NCI-H748 (cell line): ENCODE results near the gene CCDC136.
A peak's percentile ranks its signal among the peaks of the same experiment; 100 is the strongest.

Source experiments
- DNase-seq: peaks from one replicate; lab custom pipeline; 2025; ENCODE audit not compliant: unreplicated experiment; lab: John Stamatoyannopoulos, UW

CCDC136 gene

DNA sequence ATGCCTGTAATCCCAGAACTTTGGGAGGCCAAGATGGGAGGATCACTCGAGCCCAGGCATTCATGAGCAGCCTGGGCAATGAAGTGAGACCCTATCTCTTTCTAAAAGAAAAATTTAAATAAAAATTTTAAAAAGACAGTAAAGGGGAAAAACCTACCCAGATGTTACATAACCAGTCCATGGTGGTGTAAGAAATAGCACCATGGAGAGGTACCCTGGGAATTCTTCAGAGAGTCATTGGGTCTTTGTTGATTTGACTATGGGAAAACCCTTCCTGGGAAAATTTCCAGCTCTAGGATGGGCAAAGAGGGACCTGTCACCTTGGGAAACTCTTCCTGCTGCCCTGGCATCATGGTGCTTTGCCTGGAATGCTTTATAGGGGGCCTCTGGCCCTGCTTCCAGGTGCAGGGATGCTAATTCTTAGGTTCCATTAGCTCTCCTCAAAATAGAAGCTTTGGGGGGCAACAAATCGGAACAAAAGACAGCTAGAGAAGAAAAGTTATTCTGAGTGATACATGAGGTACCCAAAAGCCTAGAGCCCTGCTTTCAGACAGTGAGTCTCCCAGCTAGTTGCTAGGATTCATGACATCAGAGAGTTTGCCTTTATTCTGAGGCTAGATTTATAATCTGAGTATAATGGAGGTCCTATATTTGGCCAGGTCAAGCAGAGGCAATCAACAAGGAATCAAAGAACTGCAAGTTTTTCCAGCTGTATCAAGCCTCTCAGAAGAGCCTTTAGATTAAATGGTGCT lies 10.1 kb downstream of the CCDC136 start:
- no peak for DNase-seq

GRCh38 chr7:128804484-128804883 lies 12.7 kb downstream of the CCDC136 start:
- DNase-seq, result no peak

GRCh38 chr7:128805225-128805624 lies 13.5 kb downstream of the CCDC136 start:
- no peak for DNase-seq

GRCh38 chr7:128807191-128807590 lies 15.4 kb downstream of the CCDC136 start:
- DNase-seq, result no peak

DNA sequence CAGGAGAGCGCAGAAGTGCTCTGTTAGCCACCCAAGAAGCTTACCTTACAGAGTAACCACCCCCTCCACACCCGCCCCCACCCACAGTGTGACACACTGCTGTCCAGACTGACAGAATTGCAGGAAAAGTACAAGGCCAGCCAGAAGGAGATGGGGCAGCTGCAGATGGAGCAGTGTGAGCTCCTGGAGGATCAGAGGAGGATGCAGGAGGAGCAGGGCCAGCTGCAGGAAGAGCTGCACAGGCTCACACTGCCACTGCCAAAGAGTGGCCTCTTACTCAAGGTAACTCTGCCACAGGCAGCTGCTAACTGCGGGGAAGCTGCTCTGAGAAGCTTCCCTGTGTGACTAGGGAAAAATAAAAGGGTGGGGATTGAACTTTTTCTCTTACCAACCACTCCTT lies 17.6 kb downstream of the CCDC136 start:
- no peak for DNase-seq

- no peak for DNase-seq
Measured at GRCh38 chr7:128810473-128810872, 18.7 kb downstream of the CCDC136 start.

DNA sequence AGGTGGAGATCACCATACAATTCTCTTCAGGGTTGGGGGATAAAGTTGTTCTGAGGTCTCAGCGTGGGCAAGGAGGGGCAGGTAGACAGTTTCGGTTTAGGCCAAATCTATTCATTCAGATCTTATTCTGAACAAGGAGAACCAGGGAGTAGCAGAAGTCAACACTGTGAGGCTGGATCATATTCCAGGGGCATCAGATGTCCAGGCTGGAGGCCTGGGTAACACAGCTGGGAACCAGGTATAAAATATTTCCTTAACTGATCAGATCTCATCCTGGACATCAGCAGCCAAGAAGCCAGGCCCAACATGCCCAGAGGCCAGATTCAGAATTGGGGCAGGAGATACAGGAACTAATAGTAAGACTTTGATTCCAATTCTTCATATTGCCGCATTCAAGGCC lies 19.2 kb downstream of the CCDC136 start:
- DNase-seq, result no peak

- peak; percentile 49 for DNase-seq
Measured at GRCh38 chr7:128811631-128812430, 20.1 kb downstream of the CCDC136 start.

DNA sequence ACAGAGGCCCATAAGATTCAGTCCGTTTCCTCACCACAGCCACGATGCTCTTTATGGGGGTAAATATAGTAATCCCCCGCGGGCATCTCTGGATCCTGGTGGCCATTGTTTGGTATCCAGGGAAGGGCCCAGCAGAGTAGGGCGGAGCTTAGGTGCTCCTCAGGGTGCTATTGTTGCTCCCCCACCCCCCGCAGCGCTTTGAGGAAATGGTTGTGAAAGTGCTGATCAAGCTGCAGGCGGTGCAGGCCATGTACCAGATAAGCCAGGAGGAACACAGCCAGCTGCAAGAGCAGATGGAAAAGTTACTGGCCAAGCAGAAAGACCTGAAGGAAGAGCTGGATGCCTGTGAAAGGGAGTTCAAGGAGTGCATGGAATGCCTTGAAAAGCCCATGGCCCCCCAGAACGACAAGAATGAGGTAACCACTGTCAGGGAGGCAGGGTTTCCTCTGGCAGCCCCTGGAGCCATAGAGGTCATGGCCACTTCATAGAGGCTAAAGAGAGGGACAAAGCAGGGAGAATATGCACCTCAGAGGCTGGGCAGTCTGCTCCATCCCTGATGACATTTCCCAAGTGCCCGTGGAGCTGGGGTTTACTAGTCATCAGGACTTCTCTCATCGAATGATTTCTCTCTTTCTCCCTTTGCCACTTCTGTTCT lies 20.9 kb downstream of the CCDC136 start:
- DNase-seq, result peak; percentile 62

- DNase-seq, result no peak
Measured at GRCh38 chr7:128814499-128814898, 22.7 kb downstream of the CCDC136 start.

GRCh38 chr7:128815289-128815942 lies 23.6 kb downstream of the CCDC136 start:
- no peak for DNase-seq

DNA sequence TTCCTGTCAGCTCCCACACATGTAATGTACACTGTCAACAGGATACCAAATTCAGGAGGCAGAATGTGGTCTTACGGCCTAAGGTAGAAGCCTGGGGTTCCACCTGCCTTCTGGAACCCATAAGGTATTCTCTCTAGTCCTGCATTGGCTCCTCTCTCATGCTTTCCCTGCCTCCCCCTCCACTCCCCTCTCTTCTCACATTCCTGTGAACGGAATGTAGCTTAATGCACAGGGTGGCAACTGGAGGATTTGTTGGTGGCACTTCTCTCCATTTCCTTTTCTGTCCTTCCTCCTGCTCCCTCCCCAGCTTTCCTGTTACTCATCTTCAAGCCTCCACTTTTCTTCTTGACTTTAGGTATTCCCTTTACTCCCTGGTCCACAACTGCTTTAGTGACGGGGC lies 26.9 kb downstream of the CCDC136 start:
- DNase-seq, result no peak

DNA sequence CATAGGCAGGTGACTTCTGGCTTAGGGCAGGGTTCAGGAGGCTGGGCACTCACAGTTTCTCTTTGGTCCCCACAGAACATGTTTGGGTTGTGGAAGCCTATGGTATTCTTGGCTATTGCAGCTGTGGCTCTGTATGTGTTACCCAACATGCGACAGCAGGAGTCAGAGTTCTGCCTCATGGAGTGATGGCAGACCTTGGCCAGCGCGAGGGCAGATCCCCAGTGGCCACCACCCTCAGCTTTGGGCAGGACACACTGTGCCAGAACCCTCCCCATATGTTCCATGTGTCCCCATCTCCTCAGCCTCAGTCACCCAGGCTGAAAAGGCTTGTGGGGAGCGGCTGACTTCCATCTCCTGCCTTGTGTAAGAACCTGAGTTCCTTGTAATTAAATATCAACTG lies 30.0 kb downstream of the CCDC136 start:
- no peak for DNase-seq

- no peak for DNase-seq
Measured at GRCh38 chr7:128826512-128826911, 34.7 kb downstream of the CCDC136 start.

GRCh38 chr7:128826916-128827247 lies 35.1 kb downstream of the CCDC136 start:
- no peak for DNase-seq

- no peak for DNase-seq
Measured at GRCh38 chr7:128827248-128827958, 35.6 kb downstream of the CCDC136 start.

DNA sequence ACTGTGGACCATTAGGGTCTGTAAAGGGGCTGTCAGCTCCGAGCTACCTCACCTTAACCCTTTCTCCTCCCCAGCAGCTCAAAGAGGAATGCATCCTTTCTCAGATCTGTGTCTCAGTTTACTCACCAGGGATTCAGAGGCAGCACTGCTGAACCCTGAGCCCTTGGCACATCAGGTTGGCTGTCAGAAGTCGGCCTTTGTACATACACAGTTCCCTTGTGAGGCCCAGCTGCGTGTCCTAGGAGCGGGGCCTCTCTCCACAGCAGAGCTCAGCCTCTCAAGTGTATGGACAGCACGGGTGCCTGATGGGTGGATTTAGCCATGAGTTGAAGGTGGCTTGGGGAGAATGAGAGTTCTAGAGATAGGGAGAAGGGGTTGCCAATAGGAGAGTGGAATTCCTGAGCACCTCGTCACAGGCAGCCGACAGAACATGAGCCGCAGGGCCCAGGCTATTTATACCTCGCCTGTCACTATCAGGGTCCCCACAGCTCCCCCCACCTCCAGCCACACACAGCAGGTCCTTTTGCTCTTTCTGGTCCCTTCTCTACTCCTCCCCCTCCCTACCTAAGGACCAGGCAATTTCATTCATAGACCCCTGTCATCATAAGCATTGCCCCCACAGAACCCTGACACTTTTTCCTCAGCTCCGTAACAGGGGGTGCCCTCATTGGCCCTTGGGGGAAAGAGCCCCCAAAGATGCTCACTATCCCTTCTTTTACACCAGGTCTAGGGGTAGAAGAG lies 36.4 kb downstream of the CCDC136 start:
- DNase-seq, result no peak

- no peak for DNase-seq
Measured at GRCh38 chr7:128829391-128830166, 37.8 kb downstream of the CCDC136 start.
